Prostate gland (tissue), 2 donors: ENCODE measurements around the gene LILRB2. TPM values are rescaled to one million over a fixed set of nuclear protein-coding genes. Genes with fewer than 3 reads are reported as not detected.
"Not testable (repeated sequence)": the region's sequence is repeated elsewhere in the genome, so short reads cannot be mapped to it uniquely, and the experiment has no call there.

Experiments used
- DNase-seq: peaks from one replicate; pipeline ENCODE4 v3.0.0-alpha.2; 2019; ENCODE audit warnings: low spot score
- H3K27ac ChIP-seq, 2 donors: fragments of 200-600 bp; sonication (generic); 2 replicates each; pipeline ENCODE4 v1.5.1; 2017 to 2019
- H3K27me3 ChIP-seq: fragments of 200-600 bp; sonication (generic); replicated peaks from 2 replicates; pipeline ENCODE4 v1.5.1; 2019; ENCODE audit not compliant: insufficient read depth
- H3K36me3 ChIP-seq, 2 donors: fragments of 200-600 bp; sonication (generic); 1 replicate in 1 of 2; 2 replicates in 1 of 2; pipeline versions ENCODE4 v1.5.1 to v1.8.1; 2017 to 2019
- H3K4me1 ChIP-seq: fragments of 200-600 bp; sonication (generic); replicated peaks from 2 replicates; pipeline ENCODE4 v1.5.1; 2019
- H3K4me3 ChIP-seq, 2 donors: fragments of 200-600 bp; sonication (generic); 2 replicates each; pipeline ENCODE4 v1.5.1; 2017 to 2019
- H3K9me3 ChIP-seq: fragments of 200-600 bp; sonication (generic); 2 replicates; pipeline ENCODE4 v1.5.1; 2017
- POLR2A ChIP-seq: fragments of 450-650 bp; IDR thresholded peaks from one replicate; pipeline ENCODE4 v1.6.1; 2016; ENCODE audit warnings: antibody characterized with exemption, mild to moderate bottlenecking
- POLR2AphosphoS5 ChIP-seq: sonication (generic); formaldehyde crosslinking; IDR thresholded peaks from one replicate; pipeline ENCODE4 v1.6.1; 2017; ENCODE audit warnings: antibody characterized with exemption
- WGBS: methylation state at CpG from one replicate; pipeline ENCODE4 v1.1.5; 2018; 5-methylcytosine and 5-hydroxymethylcytosine counted together
- intact Hi-C: fragments of 100-400 bp; cut with DNase I; formaldehyde crosslinking; loops from one replicate; pipeline ENCODE4 v1.14.2; 2022
- total RNA-seq, 2 donors: library from RNA; depleted of rRNA; stranded (reverse); fragments of >200 nt; gene quantifications; one replicate each; pipeline ENCODE4 v1.1.0, GENCODE V29; 2016
- TF ChIP-seq, protein P1 (sequence below), 4 experiments: fragments of 200-600 bp in 2 of 4; fragments of 450-650 bp in 2 of 4; sonication (generic) in 2 of 4; IDR thresholded peaks; 1 replicate in 3 of 4; 2 replicates in 1 of 4; pipeline ENCODE4 v1.5.1; 2016 to 2019; ENCODE audit warnings: antibody characterized with exemption in 4 of 4, mild to moderate bottlenecking in 2 of 4, moderate library complexity in 2 of 4

The LILRB2 gene
- total RNA-seq, 2 donors from 2014 or later: 0.09 to 1.4 TPM

DNA sequence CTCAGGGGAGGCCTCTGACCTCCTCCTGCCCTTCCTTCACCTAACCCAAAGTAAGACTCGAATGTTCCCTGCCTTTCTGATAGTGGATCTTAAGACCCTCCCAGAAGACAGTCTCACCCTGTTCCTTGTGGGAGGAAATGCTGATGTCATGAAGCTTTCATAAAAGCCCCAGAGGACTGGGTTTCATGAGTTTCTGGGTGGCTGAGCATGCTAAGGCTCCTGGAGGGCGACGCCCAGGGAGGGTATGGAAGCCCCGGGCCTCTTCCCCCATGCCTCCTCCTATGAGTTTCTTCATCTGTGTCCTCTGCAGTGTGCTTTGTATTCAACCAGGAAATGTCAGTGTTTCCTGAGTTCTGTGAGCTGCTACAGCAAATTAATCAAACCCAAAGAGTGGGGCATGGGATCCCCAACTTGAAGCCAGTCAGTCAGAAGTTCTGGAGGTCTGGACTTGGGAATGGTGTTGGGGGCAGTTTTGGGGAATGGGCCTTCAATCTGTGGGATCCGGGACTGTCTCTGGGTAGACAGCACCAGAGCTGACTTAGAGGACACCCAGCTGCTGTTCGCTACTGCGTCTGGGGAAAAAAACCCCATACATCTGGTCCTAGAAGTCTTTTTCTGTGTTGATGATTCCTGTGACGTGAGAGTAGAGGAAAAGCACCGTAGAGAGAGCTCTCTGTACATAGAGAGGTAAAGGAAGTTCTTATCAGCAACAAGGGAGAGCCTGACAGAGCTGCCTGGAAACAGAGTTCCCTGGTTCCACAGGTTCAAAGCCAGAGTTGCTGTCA lies 2.0 kb upstream of the LILRB2 start:
- WGBS: 51% methylated on average over 9 of the region's 9 CpGs
- no peak for TF ChIP-seq POLR2A
- TF ChIP-seq POLR2AphosphoS5: no peak
- TF ChIP-seq, protein P1, sequence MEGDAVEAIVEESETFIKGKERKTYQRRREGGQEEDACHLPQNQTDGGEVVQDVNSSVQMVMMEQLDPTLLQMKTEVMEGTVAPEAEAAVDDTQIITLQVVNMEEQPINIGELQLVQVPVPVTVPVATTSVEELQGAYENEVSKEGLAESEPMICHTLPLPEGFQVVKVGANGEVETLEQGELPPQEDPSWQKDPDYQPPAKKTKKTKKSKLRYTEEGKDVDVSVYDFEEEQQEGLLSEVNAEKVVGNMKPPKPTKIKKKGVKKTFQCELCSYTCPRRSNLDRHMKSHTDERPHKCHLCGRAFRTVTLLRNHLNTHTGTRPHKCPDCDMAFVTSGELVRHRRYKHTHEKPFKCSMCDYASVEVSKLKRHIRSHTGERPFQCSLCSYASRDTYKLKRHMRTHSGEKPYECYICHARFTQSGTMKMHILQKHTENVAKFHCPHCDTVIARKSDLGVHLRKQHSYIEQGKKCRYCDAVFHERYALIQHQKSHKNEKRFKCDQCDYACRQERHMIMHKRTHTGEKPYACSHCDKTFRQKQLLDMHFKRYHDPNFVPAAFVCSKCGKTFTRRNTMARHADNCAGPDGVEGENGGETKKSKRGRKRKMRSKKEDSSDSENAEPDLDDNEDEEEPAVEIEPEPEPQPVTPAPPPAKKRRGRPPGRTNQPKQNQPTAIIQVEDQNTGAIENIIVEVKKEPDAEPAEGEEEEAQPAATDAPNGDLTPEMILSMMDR (IDR thresholded peaks at IDR 0.05): no peak
- Histone ChIP-seq H3K27me3 (peaks cover 6% of the 10 kb centered on the region), H3K36me3 (no peaks in the 10 kb centered on the region), H3K4me3 (no peak overlapping the region), H3K4me1 (no peaks in the 10 kb centered on the region), H3K27ac (no peak overlapping the region), H3K9me3 (no peaks in the 10 kb centered on the region)
- intact Hi-C loops: no loop called here
- DNase-seq: no peak

DNA sequence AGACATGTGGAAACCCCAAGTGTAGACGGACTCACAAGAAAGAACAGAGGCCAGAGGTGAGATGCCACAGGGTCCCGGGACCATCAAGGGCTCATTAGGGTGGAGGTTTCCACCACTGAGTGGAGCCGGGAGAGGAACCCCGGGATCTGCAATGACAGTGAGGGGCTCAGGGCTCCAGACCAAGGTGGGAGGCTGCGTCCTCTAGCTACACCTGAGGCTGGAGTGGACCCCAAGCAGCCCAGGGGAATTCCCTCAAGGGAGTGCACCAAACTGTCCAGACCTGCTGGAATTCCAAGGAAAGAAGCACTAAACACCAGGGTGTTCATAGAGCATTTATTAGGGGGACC lies 792 bp upstream of the LILRB2 start:
- H3K27me3 ChIP-seq, intact Hi-C loops: not testable (repeated sequence)

DNA sequence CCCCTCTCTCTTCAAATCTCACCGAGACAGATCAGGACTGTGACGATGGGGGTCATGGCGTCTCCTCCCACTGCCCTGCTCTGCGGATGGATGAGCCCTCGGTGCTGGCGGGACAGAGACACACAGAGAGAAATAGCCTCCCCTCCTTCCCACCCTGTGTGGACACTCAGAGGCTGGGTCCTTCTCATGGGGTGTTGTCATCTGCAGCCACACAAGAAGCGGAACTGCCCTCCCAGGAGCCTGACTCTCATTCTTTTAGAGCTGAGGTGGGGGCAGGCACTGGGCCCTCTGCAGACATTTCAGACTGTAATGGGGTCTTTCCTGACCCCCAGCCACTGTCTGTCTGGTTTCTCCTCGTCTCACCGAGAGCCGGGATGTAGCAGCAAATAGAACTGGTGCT lies 469 bp downstream of the LILRB2 start:
- H3K36me3 ChIP-seq, H3K27ac ChIP-seq, H3K4me3 ChIP-seq, H3K4me1 ChIP-seq, H3K9me3 ChIP-seq, H3K27me3 ChIP-seq, DNase-seq, intact Hi-C loops: not testable (repeated sequence)
- WGBS: 40% methylated on average over 10 of the region's 10 CpGs

More for the DNA sequence above, 792 bp upstream of the LILRB2 start:
- not testable (repeated sequence) for H3K9me3 ChIP-seq, H3K4me1 ChIP-seq, H3K36me3 ChIP-seq, H3K4me3 ChIP-seq, H3K27ac ChIP-seq, DNase-seq
- WGBS: 80% methylated on average over 5 of the region's 5 CpGs

DNA sequence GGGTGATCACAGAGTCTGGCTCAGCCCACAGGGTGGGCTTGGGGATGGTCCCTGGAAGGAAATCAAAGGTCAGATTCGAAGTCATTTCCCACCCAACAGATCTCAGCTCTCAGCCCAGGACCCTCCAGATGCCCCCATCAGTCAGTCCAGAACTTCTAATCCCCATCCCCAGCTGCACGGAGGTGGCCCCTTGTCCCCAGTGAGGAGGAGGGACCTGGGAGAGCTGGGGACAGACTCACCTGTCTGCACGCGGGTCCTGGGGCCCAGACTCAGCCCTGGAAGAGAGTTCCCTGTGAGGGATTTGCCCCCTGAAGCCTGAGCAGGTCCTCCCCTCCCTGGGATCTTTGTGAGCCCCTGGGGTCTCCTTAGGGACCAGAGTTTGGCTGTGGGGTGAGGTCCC lies 885 bp downstream of the LILRB2 start:
- H3K27me3 ChIP-seq, H3K9me3 ChIP-seq, intact Hi-C loops, H3K36me3 ChIP-seq, H3K4me3 ChIP-seq, H3K27ac ChIP-seq, DNase-seq, H3K4me1 ChIP-seq: not testable (repeated sequence)
- WGBS: 33% methylated on average over 4 of the region's 4 CpGs

DNA sequence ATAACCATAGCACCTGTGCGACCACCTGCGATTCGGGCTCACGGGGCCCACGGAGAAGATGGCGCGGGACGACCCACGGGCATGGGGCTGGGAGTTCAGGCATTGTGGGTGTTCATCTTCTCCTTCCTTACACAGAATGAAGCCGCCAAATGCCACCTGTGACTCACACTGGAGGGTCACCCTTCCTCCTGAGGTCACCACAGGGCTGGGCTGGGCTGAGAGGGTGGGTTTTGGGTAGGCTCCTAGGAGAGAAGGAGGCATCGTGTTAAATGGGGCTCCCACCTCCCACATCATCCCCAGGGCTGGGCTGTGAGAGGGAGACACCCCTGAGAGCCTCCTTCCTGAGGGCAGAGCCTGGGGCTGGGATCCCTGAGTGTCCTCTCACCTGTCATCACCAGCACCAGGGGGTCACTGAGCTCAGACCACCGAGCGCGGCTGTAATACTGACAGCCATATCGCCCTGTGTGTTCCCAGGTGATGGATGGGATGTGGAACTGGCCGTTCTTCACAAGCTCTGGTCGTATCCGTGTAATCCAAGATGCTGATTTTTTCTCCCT lies 1.4 kb downstream of the LILRB2 start:
- H3K4me1 ChIP-seq: no peaks in the 10 kb centered on the region
- H3K27me3 ChIP-seq: peaks cover 6% of the 10 kb centered on the region
- WGBS: 87% methylated on average over 18 of the region's 18 CpGs
- no peaks in the 10 kb centered on the region for H3K36me3 ChIP-seq
- intact Hi-C loops: no loop called here
- TF ChIP-seq POLR2A (no peak), POLR2AphosphoS5 (no peak)
- TF ChIP-seq, protein P1 (IDR thresholded peaks at IDR 0.05): no peak
- H3K27ac ChIP-seq: no peak overlapping the region
- H3K4me3 ChIP-seq: no peak overlapping the region
- DNase-seq: no peak
- no peaks in the 10 kb centered on the region for H3K9me3 ChIP-seq

DNA sequence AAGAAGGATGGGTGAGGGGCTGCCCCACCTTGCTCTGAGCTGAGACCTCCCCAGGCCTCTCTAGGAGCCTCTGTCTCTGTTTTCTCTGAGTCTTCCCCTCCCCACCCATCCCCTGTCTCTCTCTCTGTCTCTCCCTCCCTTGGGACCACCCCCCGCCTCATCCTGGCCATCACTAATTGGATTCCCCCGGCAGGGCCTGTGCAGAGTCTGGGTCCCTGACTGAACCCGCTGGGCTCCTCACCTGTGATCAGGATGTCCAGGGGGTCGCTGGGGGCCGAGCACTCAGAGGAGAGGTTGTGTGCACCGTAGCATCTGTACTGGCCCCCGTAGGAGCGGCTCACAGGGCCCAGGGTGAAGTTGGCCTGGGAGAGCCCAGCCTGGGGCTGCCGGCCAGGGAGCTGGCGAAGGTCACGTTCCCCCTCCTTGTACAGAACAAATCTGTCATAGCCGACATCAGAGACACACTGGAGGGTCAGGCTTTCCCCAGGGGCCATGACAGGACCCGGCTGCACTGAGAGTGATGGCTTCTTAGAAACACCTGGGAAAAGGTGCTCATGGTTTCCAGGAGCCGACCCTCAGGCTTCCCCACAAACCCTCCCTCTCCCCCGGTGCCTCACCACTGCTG lies 2.2 kb downstream of the LILRB2 start:
- H3K4me1 ChIP-seq, H3K9me3 ChIP-seq, H3K4me3 ChIP-seq, H3K27ac ChIP-seq, H3K36me3 ChIP-seq, H3K27me3 ChIP-seq, intact Hi-C loops, DNase-seq: not testable (repeated sequence)
- WGBS: 74% methylated on average over 11 of the region's 15 CpGs

DNA sequence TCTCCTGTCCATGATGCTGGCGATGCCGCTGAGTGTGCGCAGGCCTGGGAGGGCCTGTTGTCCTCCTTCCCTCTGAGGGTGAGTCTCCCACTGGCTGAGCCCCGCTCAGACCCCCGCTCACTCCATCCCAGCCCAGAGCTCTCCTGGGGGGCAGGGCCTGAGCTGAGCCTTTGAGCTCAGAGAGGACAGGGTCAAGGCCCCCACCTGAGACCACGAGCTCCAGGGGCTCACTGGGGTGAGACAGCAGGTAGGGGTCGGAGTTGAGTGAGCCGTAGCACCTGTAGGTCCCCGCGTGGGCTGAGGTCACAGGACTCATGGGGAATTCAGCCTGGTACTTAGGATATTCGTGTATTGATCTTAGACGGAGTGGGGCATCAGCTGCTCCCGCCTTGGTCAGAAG lies 2.9 kb downstream of the LILRB2 start:
- H3K27ac ChIP-seq, H3K27me3 ChIP-seq, H3K36me3 ChIP-seq, H3K9me3 ChIP-seq, DNase-seq, intact Hi-C loops, H3K4me3 ChIP-seq, H3K4me1 ChIP-seq: not testable (repeated sequence)
- 77% methylated on average over 13 of the region's 13 CpGs for WGBS

DNA sequence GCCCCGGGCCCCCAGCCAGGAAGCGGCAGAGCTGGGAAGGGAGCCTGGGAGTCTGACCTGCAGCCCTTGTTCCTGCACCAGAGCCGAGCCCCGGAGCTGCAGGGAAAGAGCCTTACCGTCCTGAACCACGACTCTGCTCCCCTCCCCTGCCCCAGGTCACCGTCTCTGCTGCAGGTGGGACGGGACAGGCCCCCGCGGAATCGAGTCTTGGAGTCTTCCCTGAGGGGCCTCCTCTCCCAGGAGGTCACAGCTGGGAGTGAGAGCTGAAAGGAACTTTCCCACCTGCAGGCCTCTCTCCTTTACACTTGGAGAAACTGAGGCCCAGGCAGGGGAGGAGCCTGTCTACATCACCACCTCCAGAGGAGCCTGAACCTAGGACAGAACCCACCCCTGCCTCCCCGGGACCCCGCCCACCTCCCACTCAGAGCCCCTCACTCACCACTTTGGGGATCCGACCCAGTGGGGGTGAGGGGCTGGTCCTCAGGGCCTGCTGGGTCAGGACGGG lies 3.7 kb downstream of the LILRB2 start:
- H3K9me3 ChIP-seq, H3K27me3 ChIP-seq, H3K36me3 ChIP-seq, H3K4me3 ChIP-seq, intact Hi-C loops, H3K27ac ChIP-seq, DNase-seq, H3K4me1 ChIP-seq: not testable (repeated sequence)
- WGBS: 76% methylated on average over 13 of the region's 15 CpGs
